Hypothalamus (tissue), 51 donors: ENCODE data around the gene ISG15.

Experiments
- DNase-seq, 51 donors: peaks; one replicate each; lab custom pipeline; 2025; lab: John Stamatoyannopoulos, UW

The ISG15 gene

GRCh38 chr1:1013105-1013921 is at the start of gene ISG15:
TSS of gene ISG15 (plus strand) at chr1:1013497. CDS start at chr1:1013574, 77 bp downstream.
- peak in 45 of 51 donors; percentile 19 to 89 (median 70) for DNase-seq

GRCh38 chr1:963746-964525 is 49.4 kb upstream of the ISG15 start:
- DNase-seq, result no peak

DNA sequence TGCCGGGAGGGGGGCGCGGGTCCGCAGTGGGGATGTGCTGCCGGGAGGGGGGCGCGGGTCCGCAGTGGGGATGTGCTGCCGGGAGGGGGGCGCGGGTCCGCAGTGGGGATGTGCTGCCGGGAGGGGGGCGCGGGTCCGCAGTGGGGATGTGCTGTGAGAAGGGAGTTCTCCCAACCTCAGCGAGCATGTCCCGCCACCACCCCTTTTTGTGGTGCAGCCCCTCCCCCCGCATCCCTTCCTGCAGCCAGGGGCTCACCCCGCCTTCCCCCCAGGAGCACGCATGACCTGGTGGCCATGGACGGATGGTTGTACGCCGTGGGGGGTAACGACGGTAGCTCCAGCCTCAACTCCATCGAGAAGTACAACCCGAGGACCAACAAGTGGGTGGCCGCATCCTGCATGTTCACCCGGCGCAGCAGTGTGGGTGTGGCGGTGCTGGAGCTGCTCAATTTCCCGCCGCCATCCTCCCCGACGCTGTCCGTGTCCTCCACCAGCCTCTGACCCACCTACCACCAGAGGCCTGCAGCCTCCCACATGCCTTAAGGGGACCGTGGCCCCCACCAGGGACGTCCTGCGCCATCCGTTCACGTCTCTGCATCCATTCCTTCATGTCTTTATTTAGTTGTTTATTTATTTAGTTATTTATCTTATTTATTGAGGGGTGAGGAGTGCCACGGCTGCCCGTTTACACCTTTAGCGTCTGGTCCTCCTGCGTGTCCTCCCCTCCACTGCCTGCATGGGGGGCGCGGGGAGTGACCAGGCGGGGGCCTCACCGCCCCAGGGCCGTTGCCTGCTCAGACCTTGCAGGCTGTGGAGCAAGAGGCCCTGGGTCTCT is 48.4 kb upstream of the ISG15 start:
- DNase-seq, result no peak

GRCh38 chr1:965526-966134 is 47.7 kb upstream of the ISG15 start:
- DNase-seq, result no peak

DNA sequence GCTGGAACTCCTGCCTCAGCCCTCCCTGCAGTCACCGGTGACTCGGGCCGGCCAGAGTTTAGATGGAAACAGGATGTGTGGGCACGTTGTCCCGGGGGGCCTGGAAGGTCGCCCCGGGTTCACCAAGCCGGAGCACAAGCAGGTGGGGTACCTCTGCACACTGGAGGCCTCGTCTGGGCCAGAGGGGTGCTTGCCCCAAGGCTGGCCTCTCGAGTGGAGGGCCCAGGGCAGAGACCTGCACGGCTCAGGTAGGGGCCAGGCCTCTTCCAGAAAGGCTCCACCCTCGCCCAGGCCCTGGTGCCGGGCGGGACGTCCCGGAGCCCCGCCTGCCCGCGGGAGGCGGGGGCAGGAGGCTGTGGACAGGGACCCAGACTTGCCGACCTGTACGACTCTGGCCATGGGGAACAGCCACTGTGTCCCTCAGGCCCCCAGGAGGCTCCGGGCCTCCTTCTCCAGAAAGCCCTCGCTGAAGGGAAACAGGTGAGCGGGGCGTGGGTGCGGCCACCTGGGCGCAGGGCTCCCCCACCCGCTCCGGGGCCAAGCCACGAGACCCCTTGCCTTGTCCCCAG is 47.1 kb upstream of the ISG15 start, which contains the start of gene PLEKHN1:
Gene PLEKHN1 (plus strand): TSS at position 348 of the 569 bp plus-strand sequence. CDS start 50 bp downstream, at position 398.
- DNase-seq, result no peak

- peak in 3 of 51 donors; percentile 16 to 33 (median 17) for DNase-seq
Measured at GRCh38 chr1:966704-967300, 46.5 kb upstream of the ISG15 start.

- DNase-seq, result no peak
Measured at GRCh38 chr1:967466-968343, 45.6 kb upstream of the ISG15 start.

DNA sequence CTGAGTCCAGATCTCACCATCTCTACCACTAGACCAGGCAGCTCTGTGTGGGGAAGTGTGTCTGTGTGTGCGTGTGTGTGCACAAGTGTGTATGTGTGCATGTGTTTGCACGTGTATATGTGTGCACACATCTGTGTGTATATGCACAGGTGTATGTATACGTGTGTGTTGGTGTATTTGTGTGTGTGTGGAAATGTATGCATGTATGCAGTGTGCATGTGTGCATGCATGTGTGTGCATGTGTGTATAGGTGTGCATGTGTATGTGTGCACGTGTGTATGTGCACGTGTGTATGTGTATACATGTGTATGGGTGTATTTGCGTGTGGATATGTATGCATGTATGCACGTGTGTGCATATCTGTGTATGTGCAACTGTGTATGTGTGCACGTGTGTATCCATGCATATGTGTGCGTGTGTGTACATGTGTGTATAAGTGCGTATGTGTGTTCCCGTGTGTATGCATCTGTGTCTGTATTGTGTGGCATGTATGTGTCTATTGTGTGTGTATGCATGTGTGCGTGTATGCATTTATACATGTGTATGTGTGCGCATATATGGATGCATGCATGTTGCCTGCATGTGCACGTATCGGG is 43.9 kb upstream of the ISG15 start:
- DNase-seq, result no peak

GRCh38 chr1:970242-970972 is 42.9 kb upstream of the ISG15 start:
- DNase-seq, result no peak

DNA sequence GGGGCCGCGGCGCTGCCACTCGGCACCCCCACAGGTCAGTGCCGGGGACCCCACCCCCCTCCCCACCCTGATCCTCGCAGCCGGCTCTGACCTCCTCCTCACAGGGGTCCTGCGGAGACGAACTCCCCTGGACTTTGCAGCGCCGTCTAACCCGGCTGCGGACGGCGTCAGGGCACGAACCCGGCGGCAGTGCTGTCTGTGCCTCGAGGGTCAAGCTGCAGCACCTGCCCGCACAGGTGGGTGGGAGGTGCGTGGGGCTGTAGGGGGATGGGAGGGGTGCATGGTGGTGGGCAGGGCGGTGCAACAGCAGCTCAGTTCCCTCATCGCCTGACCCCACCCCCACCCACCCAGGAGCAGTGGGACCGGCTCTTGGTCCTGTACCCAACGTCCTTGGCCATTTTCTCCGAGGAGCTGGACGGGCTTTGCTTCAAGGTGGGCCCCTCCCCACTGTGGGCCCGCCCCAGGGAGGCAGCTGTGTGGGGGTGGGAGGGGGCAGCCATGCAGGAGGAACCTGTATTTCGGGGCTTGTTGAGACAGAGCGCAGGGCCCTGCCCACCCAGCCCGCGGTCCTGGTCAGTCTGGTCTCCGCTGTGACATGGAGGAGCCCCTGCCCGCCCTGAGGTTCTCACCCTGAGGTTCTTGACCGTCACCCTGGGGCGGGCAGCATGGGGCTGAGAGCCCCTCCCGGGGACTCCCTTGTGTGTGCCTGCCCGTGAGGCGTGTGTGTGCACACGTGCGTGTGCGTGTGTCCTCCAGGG is 42.1 kb upstream of the ISG15 start:
- no peak for DNase-seq

DNA sequence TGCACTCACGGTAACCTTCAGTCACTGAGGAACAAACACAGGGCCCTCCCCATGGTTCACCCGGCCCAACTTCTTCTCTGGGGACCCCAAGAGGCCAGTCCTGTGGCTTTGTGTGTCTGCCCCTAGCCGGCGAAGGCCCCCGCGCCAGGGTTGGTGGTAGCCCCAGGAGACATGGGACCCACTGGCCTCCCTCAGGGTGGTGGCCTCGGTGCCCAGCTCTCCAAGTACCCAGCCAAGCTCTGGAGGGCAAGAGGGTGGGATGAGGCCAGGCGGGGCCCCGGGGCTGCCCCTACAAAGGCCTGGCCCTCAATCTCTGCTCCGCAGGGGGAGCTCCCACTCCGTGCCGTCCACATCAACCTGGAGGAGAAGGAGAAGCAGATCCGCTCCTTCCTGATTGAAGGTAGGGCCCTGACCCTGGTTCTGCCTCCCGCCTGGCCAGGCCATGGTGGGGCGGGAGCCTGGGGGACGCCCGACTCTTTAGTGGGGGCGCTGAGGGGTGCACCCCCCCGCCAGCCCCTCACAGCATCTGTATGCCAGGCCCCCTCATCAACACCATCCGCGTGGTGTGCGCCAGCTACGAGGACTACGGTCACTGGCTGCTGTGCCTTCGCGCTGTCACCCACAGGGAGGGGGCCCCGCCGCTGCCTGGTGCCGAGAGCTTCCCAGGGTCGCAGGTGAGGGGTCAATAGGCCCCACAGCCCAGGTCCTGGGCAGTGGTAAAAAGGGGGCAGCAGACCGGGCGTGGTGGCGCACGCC is 41.4 kb upstream of the ISG15 start:
- no peak for DNase-seq

DNA sequence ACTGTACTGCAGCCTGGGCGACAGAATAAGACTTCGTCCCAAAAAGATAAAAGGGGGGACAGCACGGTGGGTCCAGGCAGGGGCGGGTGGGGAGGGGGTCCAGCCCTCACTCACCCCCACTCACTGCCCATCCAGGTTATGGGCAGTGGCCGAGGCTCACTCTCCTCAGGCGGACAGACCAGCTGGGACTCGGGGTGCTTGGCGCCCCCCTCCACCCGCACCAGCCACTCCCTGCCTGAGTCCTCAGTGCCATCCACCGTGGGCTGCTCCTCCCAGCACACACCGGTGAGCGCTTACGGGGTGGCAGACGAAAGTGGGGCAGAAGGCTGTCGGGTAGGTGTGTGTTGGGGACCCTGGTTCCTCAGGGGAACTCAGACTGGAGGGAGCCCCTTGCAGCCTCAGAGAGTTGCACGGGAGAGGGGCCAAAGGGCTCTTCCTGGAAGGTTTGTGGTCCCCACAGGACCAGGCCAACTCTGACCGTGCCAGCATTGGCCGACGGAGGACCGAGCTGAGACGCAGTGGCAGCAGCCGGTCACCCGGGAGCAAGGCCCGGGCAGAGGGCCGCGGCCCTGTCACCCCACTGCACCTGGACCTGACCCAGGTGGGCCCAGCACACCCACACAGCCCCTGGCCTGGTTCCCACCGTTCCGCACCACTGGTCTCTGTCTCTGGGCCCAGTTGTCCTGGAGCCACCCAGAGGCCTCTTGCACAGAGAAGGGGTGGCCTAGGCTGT is 40.4 kb upstream of the ISG15 start:
- DNase-seq, result no peak

- no peak for DNase-seq
Measured at GRCh38 chr1:973459-974292, 39.6 kb upstream of the ISG15 start.

GRCh38 chr1:974293-974640 is 39.0 kb upstream of the ISG15 start:
- no peak for DNase-seq
